Measurements from ENCODE around the gene BATF.

BATF gene

DNA sequence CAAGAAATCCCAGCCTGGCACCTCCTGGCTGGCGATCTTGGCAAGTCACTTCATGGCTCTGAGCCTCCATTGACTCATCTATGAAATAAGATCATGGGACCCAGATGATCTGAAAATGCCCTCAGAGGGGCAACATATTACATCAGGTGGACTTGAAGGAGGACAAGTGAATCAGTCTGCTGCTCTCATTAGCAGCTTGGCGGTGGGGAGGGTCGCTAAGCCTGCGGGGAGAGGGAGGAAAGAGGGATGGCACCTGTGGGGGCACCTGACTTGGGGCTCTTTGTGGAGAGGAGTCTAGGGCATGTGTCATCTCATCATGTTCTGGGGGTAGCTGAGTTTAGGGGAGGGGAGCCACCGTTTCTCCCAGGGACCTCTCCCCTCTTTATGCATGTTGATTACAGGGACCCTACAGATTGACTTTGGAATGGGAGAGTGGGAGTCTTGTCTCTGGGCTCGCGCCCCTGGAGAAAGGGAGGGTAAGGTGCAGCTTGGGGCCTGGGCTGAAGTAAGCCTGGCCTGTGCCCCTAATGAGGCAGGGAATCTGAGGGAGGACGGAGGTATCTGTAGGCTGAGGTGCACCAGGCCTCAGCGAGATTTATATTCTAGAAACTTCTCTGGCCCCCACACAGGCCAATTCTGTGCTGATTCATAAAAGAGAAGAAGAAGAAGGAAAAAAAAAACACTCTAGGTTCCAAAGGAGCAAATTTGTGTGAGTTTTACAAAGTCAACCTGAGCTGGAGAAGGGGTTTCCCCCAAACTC, 29.3 kb upstream of the BATF start:
- ChIA-PET POLR2A (no interaction called here), CTCF (interaction anchor here (1.7 to 8.0 kb wide), 2 partner anchors 68 to 186 kb away, joined by 4 to 101 read pairs; no protein-coding TSS in a partner anchor)
- Histone ChIP-seq H3K36me3 (ENCODE audit: control insufficient read depth in 2 of 2, insufficient read depth in 1 of 2, low read length in 2 of 2) (no peaks in the 10 kb centered on the region), H3K4me3 (ENCODE audit: low read depth, low read length) (no peak overlapping the region), H3K4me1 (ENCODE audit: control insufficient read depth, insufficient read depth, low read length) (peaks cover 11% of the 10 kb centered on the region), H3K9me3 (ENCODE audit: control insufficient read depth, insufficient read depth, low read depth, low read length) (no peaks in the 10 kb centered on the region), H3K27ac (ENCODE audit: extremely low read depth, low read depth, low read length) (no peak overlapping the region)
- TF ChIP-seq ZNF558 (tag by site-specific recombination; IDR thresholded peaks at IDR 0.05), result no peak
- TF ChIP-seq ZNF324 (tag by site-specific recombination; IDR thresholded peaks at IDR 0.05), result no peak
- no peak for TF ChIP-seq GLI4 (tag by site-specific recombination; IDR thresholded peaks at IDR 0.05)
- TF ChIP-seq ZNF239 (tag by site-specific recombination; IDR thresholded peaks at IDR 0.05), result no peak

DNA sequence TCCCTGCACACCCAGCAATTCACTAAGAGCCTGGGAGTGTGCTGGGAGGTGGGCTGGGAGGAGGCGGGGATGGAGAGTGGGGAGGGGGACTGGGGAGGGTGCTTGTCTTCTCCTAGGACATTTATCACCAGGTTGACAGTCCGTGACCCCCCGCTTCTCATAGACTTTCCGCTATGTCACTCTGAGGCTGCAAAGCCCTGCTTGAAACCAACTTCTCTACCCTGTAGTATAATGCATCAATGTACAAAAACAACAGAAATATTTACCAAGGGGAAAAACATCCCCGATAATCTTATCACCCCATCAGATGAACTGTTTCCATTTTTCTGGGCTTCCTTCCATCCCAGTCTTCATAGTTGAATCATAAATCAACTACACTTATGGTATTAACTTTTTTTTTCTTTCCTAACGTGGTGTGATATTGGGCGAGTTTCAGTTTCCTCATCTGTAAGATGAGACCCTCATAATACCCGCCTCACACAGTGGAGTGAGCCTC, 28.6 kb upstream of the BATF start:
- Histone ChIP-seq H3K9me3 (ENCODE audit: control insufficient read depth, insufficient read depth, low read depth, low read length) (no peaks in the 10 kb centered on the region), H3K4me3 (ENCODE audit: low read depth, low read length) (no peak overlapping the region), H3K4me1 (ENCODE audit: control insufficient read depth, insufficient read depth, low read length) (peaks cover 11% of the 10 kb centered on the region), H3K36me3 (ENCODE audit: control insufficient read depth in 2 of 2, insufficient read depth in 1 of 2, low read length in 2 of 2) (no peaks in the 10 kb centered on the region), H3K27ac (ENCODE audit: extremely low read depth, low read depth, low read length) (no peak overlapping the region)
- CTCF ChIA-PET, result interaction anchor here (1.7 to 8.0 kb wide), 2 partner anchors 67 to 186 kb away, joined by 4 to 101 read pairs; no protein-coding TSS in a partner anchor
- POLR2A ChIA-PET, result no interaction called here
- TF ChIP-seq, protein P1, sequence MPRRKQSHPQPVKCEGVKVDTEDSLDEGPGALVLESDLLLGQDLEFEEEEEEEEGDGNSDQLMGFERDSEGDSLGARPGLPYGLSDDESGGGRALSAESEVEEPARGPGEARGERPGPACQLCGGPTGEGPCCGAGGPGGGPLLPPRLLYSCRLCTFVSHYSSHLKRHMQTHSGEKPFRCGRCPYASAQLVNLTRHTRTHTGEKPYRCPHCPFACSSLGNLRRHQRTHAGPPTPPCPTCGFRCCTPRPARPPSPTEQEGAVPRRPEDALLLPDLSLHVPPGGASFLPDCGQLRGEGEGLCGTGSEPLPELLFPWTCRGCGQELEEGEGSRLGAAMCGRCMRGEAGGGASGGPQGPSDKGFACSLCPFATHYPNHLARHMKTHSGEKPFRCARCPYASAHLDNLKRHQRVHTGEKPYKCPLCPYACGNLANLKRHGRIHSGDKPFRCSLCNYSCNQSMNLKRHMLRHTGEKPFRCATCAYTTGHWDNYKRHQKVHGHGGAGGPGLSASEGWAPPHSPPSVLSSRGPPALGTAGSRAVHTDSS (tag by site-specific recombination; IDR thresholded peaks at IDR 0.05), result no peak
- no peak for TF ChIP-seq ZNF112 (tag by site-specific recombination; IDR thresholded peaks at IDR 0.05)

DNA sequence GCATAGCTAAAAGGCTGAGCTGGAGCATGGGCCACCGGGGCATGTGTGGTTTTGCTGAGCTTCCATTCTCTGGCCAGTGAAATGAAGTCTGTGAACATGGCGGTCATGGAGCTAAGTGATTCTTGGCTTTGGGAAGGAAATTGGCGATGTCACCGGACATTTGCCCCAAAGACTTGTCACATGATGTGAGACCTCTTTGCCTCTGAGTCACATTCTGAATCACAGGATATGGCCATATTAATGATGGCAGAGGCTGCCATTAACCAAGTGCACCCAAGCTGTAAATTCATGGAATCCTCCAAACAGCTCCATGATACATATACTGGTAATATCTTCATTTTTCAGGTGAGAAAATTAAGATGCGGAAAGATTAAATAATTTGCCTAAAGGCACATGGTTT, 27.4 kb upstream of the BATF start:
- no peaks in the 10 kb centered on the region for H3K36me3 ChIP-seq (ENCODE audit: control insufficient read depth in 2 of 2, insufficient read depth in 1 of 2, low read length in 2 of 2)
- no peaks in the 10 kb centered on the region for H3K9me3 ChIP-seq (ENCODE audit: control insufficient read depth, insufficient read depth, low read depth, low read length)
- no peak overlapping the region for H3K27ac ChIP-seq (ENCODE audit: extremely low read depth, low read depth, low read length)
- TF ChIP-seq YY2 (tag by site-specific recombination; IDR thresholded peaks at IDR 0.05), result peak; percentile 77
- no peak for TF ChIP-seq ZNF707 (tag by site-specific recombination; IDR thresholded peaks at IDR 0.05)
- TF ChIP-seq, protein P2, sequence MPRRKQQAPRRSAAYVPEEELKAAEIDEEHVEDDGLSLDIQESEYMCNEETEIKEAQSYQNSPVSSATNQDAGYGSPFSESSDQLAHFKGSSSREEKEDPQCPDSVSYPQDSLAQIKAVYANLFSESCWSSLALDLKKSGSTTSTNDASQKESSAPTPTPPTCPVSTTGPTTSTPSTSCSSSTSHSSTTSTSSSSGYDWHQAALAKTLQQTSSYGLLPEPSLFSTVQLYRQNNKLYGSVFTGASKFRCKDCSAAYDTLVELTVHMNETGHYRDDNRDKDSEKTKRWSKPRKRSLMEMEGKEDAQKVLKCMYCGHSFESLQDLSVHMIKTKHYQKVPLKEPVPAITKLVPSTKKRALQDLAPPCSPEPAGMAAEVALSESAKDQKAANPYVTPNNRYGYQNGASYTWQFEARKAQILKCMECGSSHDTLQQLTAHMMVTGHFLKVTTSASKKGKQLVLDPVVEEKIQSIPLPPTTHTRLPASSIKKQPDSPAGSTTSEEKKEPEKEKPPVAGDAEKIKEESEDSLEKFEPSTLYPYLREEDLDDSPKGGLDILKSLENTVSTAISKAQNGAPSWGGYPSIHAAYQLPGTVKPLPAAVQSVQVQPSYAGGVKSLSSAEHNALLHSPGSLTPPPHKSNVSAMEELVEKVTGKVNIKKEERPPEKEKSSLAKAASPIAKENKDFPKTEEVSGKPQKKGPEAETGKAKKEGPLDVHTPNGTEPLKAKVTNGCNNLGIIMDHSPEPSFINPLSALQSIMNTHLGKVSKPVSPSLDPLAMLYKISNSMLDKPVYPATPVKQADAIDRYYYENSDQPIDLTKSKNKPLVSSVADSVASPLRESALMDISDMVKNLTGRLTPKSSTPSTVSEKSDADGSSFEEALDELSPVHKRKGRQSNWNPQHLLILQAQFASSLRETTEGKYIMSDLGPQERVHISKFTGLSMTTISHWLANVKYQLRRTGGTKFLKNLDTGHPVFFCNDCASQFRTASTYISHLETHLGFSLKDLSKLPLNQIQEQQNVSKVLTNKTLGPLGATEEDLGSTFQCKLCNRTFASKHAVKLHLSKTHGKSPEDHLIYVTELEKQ (tag by site-specific recombination; IDR thresholded peaks at IDR 0.05; ENCODE audit: borderline replicate concordance), result no peak
- H3K4me1 ChIP-seq (ENCODE audit: control insufficient read depth, insufficient read depth, low read length), result peaks cover 11% of the 10 kb centered on the region
- H3K4me3 ChIP-seq (ENCODE audit: low read depth, low read length), result no peak overlapping the region
- ChIA-PET CTCF (interaction anchor here (0.9 to 2.8 kb wide), 4 partner anchors 8 to 200 kb away, joined by 3 to 16 read pairs (median 10); no protein-coding TSS in a partner anchor), POLR2A (no interaction called here)

DNA sequence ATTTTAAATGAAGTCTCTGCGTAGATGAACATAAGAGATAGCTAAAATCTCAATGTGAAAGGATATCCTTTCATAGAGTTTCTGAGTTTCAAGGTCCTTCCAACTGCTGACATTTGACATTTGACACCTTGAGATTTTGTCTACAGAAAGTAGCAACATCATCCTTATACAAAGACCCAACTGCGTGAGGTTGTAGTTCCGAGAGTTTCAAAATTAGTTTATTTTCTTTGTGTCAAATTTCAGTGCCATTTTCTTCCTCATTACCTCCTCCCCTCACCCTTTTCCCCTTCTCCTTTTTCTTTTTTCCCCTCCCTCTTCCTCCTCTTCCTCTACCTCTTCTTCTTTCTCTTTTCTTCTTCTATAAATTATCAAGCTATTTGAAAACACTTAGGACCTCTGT, 26.9 kb upstream of the BATF start:
- POLR2A ChIA-PET, result no interaction called here
- no peak overlapping the region for H3K27ac ChIP-seq (ENCODE audit: extremely low read depth, low read depth, low read length)
- peaks cover 11% of the 10 kb centered on the region for H3K4me1 ChIP-seq (ENCODE audit: control insufficient read depth, insufficient read depth, low read length)
- H3K36me3 ChIP-seq (ENCODE audit: control insufficient read depth in 2 of 2, insufficient read depth in 1 of 2, low read length in 2 of 2), result no peaks in the 10 kb centered on the region
- no peaks in the 10 kb centered on the region for H3K9me3 ChIP-seq (ENCODE audit: control insufficient read depth, insufficient read depth, low read depth, low read length)
- CTCF ChIA-PET, result interaction anchor here (0.6 to 2.8 kb wide), 6 partner anchors 9 to 201 kb away, joined by 3 to 16 read pairs (median 6); no protein-coding TSS in a partner anchor
- H3K4me3 ChIP-seq (ENCODE audit: low read depth, low read length), result no peak overlapping the region
- no peak for TF ChIP-seq ZNF112 (tag by site-specific recombination; IDR thresholded peaks at IDR 0.05)
- no peak for TF ChIP-seq HOXA7 (CRISPR knock-in tag; IDR thresholded peaks at IDR 0.05; ENCODE audit: borderline replicate concordance)
- TF ChIP-seq ZNF366 (tag by site-specific recombination; conservative IDR thresholded peaks at IDR 0.05), result 0 out of 2 replicates have a peak, but pooled peaks have one; percentile 13
- TF ChIP-seq FEZF1 (tag by site-specific recombination; IDR thresholded peaks at IDR 0.05), result peak; percentile 13; the same call in 1 of the 2 replicates
- TF ChIP-seq, protein P3, sequence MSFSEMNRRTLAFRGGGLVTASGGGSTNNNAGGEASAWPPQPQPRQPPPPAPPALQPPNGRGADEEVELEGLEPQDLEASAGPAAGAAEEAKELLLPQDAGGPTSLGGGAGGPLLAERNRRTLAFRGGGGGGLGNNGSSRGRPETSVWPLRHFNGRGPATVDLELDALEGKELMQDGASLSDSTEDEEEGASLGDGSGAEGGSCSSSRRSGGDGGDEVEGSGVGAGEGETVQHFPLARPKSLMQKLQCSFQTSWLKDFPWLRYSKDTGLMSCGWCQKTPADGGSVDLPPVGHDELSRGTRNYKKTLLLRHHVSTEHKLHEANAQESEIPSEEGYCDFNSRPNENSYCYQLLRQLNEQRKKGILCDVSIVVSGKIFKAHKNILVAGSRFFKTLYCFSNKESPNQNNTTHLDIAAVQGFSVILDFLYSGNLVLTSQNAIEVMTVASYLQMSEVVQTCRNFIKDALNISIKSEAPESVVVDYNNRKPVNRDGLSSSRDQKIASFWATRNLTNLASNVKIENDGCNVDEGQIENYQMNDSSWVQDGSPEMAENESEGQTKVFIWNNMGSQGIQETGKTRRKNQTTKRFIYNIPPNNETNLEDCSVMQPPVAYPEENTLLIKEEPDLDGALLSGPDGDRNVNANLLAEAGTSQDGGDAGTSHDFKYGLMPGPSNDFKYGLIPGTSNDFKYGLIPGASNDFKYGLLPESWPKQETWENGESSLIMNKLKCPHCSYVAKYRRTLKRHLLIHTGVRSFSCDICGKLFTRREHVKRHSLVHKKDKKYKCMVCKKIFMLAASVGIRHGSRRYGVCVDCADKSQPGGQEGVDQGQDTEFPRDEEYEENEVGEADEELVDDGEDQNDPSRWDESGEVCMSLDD (tag by site-specific recombination; IDR thresholded peaks at IDR 0.05), result no peak
- TF ChIP-seq, protein P4, sequence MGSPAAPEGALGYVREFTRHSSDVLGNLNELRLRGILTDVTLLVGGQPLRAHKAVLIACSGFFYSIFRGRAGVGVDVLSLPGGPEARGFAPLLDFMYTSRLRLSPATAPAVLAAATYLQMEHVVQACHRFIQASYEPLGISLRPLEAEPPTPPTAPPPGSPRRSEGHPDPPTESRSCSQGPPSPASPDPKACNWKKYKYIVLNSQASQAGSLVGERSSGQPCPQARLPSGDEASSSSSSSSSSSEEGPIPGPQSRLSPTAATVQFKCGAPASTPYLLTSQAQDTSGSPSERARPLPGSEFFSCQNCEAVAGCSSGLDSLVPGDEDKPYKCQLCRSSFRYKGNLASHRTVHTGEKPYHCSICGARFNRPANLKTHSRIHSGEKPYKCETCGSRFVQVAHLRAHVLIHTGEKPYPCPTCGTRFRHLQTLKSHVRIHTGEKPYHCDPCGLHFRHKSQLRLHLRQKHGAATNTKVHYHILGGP (tag by site-specific recombination; IDR thresholded peaks at IDR 0.05), result no peak
